Mesendoderm (in vitro differentiated cells): ENCODE results near the gene ATP2A3.

Source experiments
- DNase-seq: peaks from one replicate; pipeline ENCODE4 v3.0.0; 2013
- H2AK5ac ChIP-seq: 2 replicates; pipeline ENCODE4 v1.6.1; 2013; ENCODE audit warnings: low read length, inconsistent platforms
- H2BK120ac ChIP-seq: 2 replicates; pipeline ENCODE4 v1.6.1; 2013; ENCODE audit warnings: low read depth, mild to moderate bottlenecking, low read length, moderate library complexity, mixed read lengths
- H2BK15ac ChIP-seq: replicated peaks from 2 replicates; pipeline ENCODE4 v1.6.1; 2013; ENCODE audit warnings: low read depth, mild to moderate bottlenecking, moderate library complexity
- H2BK5ac ChIP-seq: 2 replicates; pipeline ENCODE4 v1.6.1; 2013; ENCODE audit warnings: low read length, inconsistent platforms
- H3K18ac ChIP-seq: 2 replicates; pipeline ENCODE4 v1.6.1; 2013; ENCODE audit warnings: mild to moderate bottlenecking, low read length, mixed read lengths
- H3K23ac ChIP-seq: one replicate; pipeline ENCODE4 v1.6.1; 2013; ENCODE audit warnings: low read length
- H3K27ac ChIP-seq: 2 replicates; pipeline ENCODE4 v1.5.1; 2013; ENCODE audit warnings: low read depth, mild to moderate bottlenecking, inconsistent platforms, low read length, moderate library complexity
- H3K27me3 ChIP-seq: 2 replicates; pipeline ENCODE4 v1.6.1; 2013; ENCODE audit warnings: low read length, control low read depth, mild to moderate bottlenecking, inconsistent platforms; ENCODE audit not compliant: insufficient read depth, poor library complexity
- H3K36me3 ChIP-seq: 2 replicates; pipeline ENCODE4 v1.6.1; 2013; ENCODE audit warnings: low read length, inconsistent platforms; ENCODE audit not compliant: control insufficient read depth, insufficient read depth
- H3K4ac ChIP-seq: one replicate; pipeline ENCODE4 v1.6.1; 2013; ENCODE audit warnings: low read depth, mild to moderate bottlenecking, low read length, moderate library complexity
- H3K4me1 ChIP-seq: 2 replicates; pipeline ENCODE4 v1.6.1; 2013; ENCODE audit warnings: low read depth, low read length, inconsistent platforms; ENCODE audit not compliant: control insufficient read depth
- H3K4me2 ChIP-seq: 2 replicates; pipeline ENCODE4 v1.6.1; 2013; ENCODE audit warnings: low read length
- H3K4me3 ChIP-seq: 2 replicates; pipeline ENCODE4 v1.5.1; 2013; ENCODE audit warnings: mild to moderate bottlenecking, low read length
- H3K56ac ChIP-seq: one replicate; pipeline ENCODE4 v1.6.1; 2013; ENCODE audit warnings: low read length
- H3K79me1 ChIP-seq: 2 replicates; pipeline ENCODE4 v1.6.1; 2013; ENCODE audit warnings: low read length, inconsistent platforms
- H3K79me2 ChIP-seq: 2 replicates; pipeline ENCODE4 v1.6.1; 2013; ENCODE audit warnings: mild to moderate bottlenecking, low read length; ENCODE audit not compliant: control insufficient read depth, insufficient read depth
- H3K9ac ChIP-seq: 2 replicates; pipeline ENCODE4 v1.6.1; 2013; ENCODE audit warnings: low read length, inconsistent platforms
- H4K5ac ChIP-seq: one replicate; pipeline ENCODE4 v1.6.1; 2013; ENCODE audit warnings: low read length
- H4K8ac ChIP-seq: one replicate; pipeline ENCODE4 v1.6.1; 2013; ENCODE audit warnings: low read depth, mild to moderate bottlenecking, control low read depth, low read length, moderate library complexity
- WGBS: extraction: QIAGEN DNeasy Blood & Tissue Kit; methylation state at CpG from one replicate; pipeline ENCODE4 v1.1.7; 2013; ENCODE audit warnings: low lambda C conversion rate, missing lambda C conversion rate; ENCODE audit not compliant: insufficient coverage; ENCODE audit errors: extremely low coverage; 5-methylcytosine and 5-hydroxymethylcytosine counted together

ATP2A3 gene

GRCh38 chr17:3935140-3935542 lies 29.1 kb downstream of the ATP2A3 start:
- H3K79me2 ChIP-seq = no peaks in the 10 kb centered on the region
- H2AK5ac ChIP-seq = no peak overlapping the region
- H3K4me3 ChIP-seq = no peak overlapping the region
- no CpG with 5 or more reads among the region's 10 CpGs for WGBS
- no peak overlapping the region for H3K18ac ChIP-seq
- no peak overlapping the region for H4K8ac ChIP-seq
- H2BK15ac ChIP-seq = no peak overlapping the region
- H3K79me1 ChIP-seq = no peaks in the 10 kb centered on the region
- no peak overlapping the region for H3K9ac ChIP-seq
- H3K27ac ChIP-seq = no peak overlapping the region
- H2BK120ac ChIP-seq = no peak overlapping the region
- no peaks in the 10 kb centered on the region for H3K27me3 ChIP-seq
- peak; percentile 89 for DNase-seq
- H4K5ac ChIP-seq = no peak overlapping the region
- H3K56ac ChIP-seq = no peak overlapping the region
- no peak overlapping the region for H3K4me2 ChIP-seq
- H3K4me1 ChIP-seq = no peaks in the 10 kb centered on the region
- H3K4ac ChIP-seq = no peak overlapping the region
- H2BK5ac ChIP-seq = no peak overlapping the region
- no peaks in the 10 kb centered on the region for H3K36me3 ChIP-seq
- H3K23ac ChIP-seq = no peak overlapping the region

GRCh38 chr17:3929764-3930163 lies 34.5 kb downstream of the ATP2A3 start:
- Histone ChIP-seq H3K79me2 (no peaks in the 10 kb centered on the region), H2BK120ac (no peak overlapping the region), H3K4me3 (no peak overlapping the region), H3K79me1 (no peaks in the 10 kb centered on the region), H3K4ac (no peak overlapping the region), H2BK15ac (no peak overlapping the region), H4K5ac (no peak overlapping the region), H4K8ac (no peak overlapping the region), H3K36me3 (no peaks in the 10 kb centered on the region), H3K18ac (no peak overlapping the region), H3K23ac (no peak overlapping the region), H2BK5ac (no peak overlapping the region), H3K9ac (no peak overlapping the region), H3K56ac (no peak overlapping the region), H3K27me3 (no peaks in the 10 kb centered on the region), H3K4me1 (peaks cover 3% of the 10 kb centered on the region), H3K4me2 (no peak overlapping the region), H2AK5ac (no peak overlapping the region), H3K27ac (no peak overlapping the region)
- DNase-seq = no peak
- WGBS = no CpG with 5 or more reads among the region's 1 CpG

GRCh38 chr17:3929181-3929580 lies 35.1 kb downstream of the ATP2A3 start:
- H3K4me1 ChIP-seq = peaks cover 3% of the 10 kb centered on the region

DNA sequence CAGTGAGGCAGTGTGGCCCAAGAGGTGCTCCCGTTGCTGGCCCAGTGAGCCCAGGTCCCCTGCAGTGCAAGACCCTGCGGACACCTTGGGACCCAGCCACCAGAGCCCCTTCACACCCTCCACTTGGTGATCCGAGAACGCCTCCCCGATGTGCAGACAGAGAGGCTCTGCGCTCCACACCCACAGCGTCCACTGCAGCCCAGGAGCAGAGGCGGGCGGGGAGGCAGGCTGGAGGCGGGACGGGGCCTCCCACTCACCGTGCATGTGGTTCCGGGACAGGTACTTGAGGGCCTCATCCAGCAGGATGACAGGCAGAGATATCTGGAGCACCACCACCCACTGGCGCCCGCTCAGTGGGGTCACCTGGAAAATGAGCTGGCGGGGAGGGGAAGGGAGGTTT lies 35.8 kb downstream of the ATP2A3 start:
- Histone ChIP-seq H2BK15ac (no peak overlapping the region), H3K4ac (no peak overlapping the region), H3K4me2 (no peak overlapping the region), H2BK120ac (no peak overlapping the region), H3K79me1 (no peaks in the 10 kb centered on the region), H4K8ac (no peak overlapping the region), H3K23ac (no peak overlapping the region), H2BK5ac (no peak overlapping the region), H3K4me3 (no peak overlapping the region), H3K56ac (no peak overlapping the region), H4K5ac (no peak overlapping the region), H3K79me2 (no peaks in the 10 kb centered on the region), H3K27me3 (no peaks in the 10 kb centered on the region), H2AK5ac (no peak overlapping the region), H3K27ac (no peak overlapping the region), H3K9ac (no peak overlapping the region), H3K4me1 (peaks cover 3% of the 10 kb centered on the region), H3K18ac (no peak overlapping the region), H3K36me3 (no peaks in the 10 kb centered on the region)
- no peak for DNase-seq
- no CpG with 5 or more reads among the region's 16 CpGs for WGBS

More at GRCh38 chr17:3929181-3929580, 35.1 kb downstream of the ATP2A3 start:
- no peaks in the 10 kb centered on the region for H3K36me3 ChIP-seq
- H2AK5ac ChIP-seq = no peak overlapping the region
- WGBS = no CpG with 5 or more reads among the region's 12 CpGs
- no peak overlapping the region for H3K4ac ChIP-seq
- no peak overlapping the region for H3K4me3 ChIP-seq
- H3K79me1 ChIP-seq = no peaks in the 10 kb centered on the region
- H4K5ac ChIP-seq = no peak overlapping the region
- DNase-seq = no peak
- no peak overlapping the region for H3K18ac ChIP-seq
- H3K27ac ChIP-seq = no peak overlapping the region
- H3K79me2 ChIP-seq = no peaks in the 10 kb centered on the region
- H4K8ac ChIP-seq = no peak overlapping the region
- no peak overlapping the region for H3K56ac ChIP-seq
- no peak overlapping the region for H2BK5ac ChIP-seq
- H2BK15ac ChIP-seq = no peak overlapping the region
- no peaks in the 10 kb centered on the region for H3K27me3 ChIP-seq
- H3K4me2 ChIP-seq = no peak overlapping the region
- H3K23ac ChIP-seq = no peak overlapping the region
- no peak overlapping the region for H3K9ac ChIP-seq
- no peak overlapping the region for H2BK120ac ChIP-seq

- Histone ChIP-seq H2AK5ac (no peak overlapping the region), H3K18ac (no peak overlapping the region), H3K4ac (no peak overlapping the region), H2BK15ac (no peak overlapping the region), H3K4me3 (no peak overlapping the region), H3K56ac (no peak overlapping the region), H3K4me2 (no peak overlapping the region), H3K4me1 (peaks cover 3% of the 10 kb centered on the region), H3K27me3 (no peaks in the 10 kb centered on the region), H4K8ac (no peak overlapping the region), H3K36me3 (no peaks in the 10 kb centered on the region), H2BK5ac (no peak overlapping the region), H3K9ac (no peak overlapping the region), H3K27ac (no peak overlapping the region), H3K79me1 (no peaks in the 10 kb centered on the region), H4K5ac (no peak overlapping the region), H3K79me2 (no peaks in the 10 kb centered on the region), H3K23ac (no peak overlapping the region), H2BK120ac (no peak overlapping the region)
- no peak for DNase-seq
- no CpG with 5 or more reads among the region's 15 CpGs for WGBS
Measured at GRCh38 chr17:3927628-3928340, 36.5 kb downstream of the ATP2A3 start.
